ENCODE measurements around the gene KRT34.

GRCh38 chr17:41394254-41394996 lies 12.3 kb upstream of the KRT34 start:
- no peak for TF ChIP-seq PATZ1 (CRISPR knock-in tag; IDR thresholded peaks at IDR 0.05; ENCODE audit: borderline replicate concordance)
- TF ChIP-seq CREB5 (CRISPR knock-in tag; IDR thresholded peaks at IDR 0.05; ENCODE audit: low read depth), result no peak
- TF ChIP-seq OSR1 (CRISPR knock-in tag; IDR thresholded peaks at IDR 0.05), result no peak
- no peak for TF ChIP-seq ZFP30 (CRISPR knock-in tag; IDR thresholded peaks at IDR 0.05)
- no peak for TF ChIP-seq CSRNP3 (CRISPR knock-in tag; IDR thresholded peaks at IDR 0.05)
- TF ChIP-seq TCF4 (CRISPR knock-in tag; IDR thresholded peaks at IDR 0.05; ENCODE audit: borderline replicate concordance), result no peak
- TF ChIP-seq ZFP3 (CRISPR knock-in tag; IDR thresholded peaks at IDR 0.05), result no peak

Measured in SK-N-SH treated with all-trans-retinoic acid at 6 μM for 48 hours (cell line).